RPMI7951 (cell line): ENCODE data around the gene PSME3. TPM values are rescaled to one million over a fixed set of nuclear protein-coding genes. Genes with fewer than 3 reads are reported as not detected.
"Not testable (repeated sequence)": the region's sequence is repeated elsewhere in the genome, so short reads cannot be mapped to it uniquely, and the experiment has no call there.

Experiments used
- DNase-seq: peaks from one replicate; pipeline ENCODE4 v3.0.0-alpha.2; 2012; ENCODE audit warnings: low read depth
- total RNA-seq: library from RNA; depleted of rRNA; stranded (reverse); fragments of >200 nt; shearing (Covaris generic); gene quantifications from 2 replicates; pipeline ENCODE4 v1.2.3, GENCODE V29; 2014

Gene PSME3
- total RNA-seq, 1 experiment from 2014 or later = 96.1 TPM

DNA sequence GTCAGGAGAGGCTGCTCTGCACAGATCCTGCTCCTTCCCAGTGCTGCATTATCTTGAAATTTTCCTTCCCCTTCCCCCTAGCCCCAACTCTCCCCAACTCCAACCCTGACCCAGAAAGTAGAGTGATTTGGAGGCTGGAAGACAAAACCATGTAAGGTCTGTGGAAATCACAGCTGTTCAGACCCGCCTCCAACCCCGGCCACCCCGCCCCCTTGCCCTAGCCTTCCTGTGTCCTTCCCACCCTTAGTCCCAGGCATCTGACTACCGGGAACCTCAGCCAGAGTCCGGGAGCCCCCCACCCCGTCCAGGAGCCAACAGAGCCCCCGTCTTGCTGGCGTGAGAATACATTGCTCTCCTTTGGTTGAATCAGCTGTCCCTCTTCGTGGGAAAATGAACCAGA is 17.8 kb downstream of the PSME3 start, which contains the start of gene AOC3:
AOC3 (plus strand) TSS at position 246 of the 400 bp plus-strand sequence; CDS start at position 391, 145 bp downstream.
- DNase-seq = no peak

DNA sequence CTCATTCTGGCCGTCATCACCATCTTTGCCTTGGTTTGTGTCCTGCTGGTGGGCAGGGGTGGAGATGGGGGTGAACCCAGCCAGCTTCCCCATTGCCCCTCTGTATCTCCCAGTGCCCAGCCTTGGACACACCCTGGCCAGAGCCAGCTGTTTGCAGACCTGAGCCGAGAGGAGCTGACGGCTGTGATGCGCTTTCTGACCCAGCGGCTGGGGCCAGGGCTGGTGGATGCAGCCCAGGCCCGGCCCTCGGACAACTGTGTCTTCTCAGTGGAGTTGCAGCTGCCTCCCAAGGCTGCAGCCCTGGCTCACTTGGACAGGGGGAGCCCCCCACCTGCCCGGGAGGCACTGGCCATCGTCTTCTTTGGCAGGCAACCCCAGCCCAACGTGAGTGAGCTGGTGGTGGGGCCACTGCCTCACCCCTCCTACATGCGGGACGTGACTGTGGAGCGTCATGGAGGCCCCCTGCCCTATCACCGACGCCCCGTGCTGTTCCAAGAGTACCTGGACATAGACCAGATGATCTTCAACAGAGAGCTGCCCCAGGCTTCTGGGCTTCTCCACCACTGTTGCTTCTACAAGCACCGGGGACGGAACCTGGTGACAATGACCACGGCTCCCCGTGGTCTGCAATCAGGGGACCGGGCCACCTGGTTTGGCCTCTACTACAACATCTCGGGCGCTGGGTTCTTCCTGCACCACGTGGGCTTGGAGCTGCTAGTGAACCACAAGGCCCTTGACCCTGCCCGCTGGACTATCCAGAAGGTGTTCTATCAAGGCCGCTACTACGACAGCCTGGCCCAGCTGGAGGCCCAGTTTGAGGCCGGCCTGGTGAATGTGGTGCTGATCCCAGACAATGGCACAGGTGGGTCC is 18.4 kb downstream of the PSME3 start:
- not testable (repeated sequence) for DNase-seq

DNA sequence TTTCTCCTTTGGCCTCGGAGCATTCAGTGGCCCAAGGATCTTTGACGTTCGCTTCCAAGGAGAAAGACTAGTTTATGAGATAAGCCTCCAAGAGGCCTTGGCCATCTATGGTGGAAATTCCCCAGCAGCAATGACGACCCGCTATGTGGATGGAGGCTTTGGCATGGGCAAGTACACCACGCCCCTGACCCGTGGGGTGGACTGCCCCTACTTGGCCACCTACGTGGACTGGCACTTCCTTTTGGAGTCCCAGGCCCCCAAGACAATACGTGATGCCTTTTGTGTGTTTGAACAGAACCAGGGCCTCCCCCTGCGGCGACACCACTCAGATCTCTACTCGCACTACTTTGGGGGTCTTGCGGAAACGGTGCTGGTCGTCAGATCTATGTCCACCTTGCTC is 19.2 kb downstream of the PSME3 start:
- no peak for DNase-seq

DNA sequence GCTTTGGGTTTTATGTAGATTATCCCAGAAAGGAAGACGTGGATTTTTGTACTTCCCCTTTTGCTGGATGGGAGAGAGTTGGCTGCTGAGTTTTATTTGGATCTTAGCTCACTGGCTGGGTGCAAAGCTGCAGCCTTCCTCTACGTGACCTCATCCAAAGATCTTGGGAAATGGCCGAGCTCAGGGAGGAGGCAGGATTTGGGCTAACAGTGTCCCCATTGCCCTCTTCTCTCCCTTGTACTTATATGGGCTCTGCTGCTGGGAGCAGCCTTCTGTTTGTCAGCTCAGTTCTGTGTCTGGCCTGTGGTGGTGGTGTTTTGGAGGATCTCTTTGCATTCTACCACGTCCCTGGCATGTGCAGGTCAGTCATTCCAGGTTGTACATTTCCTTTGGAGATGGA is 19.8 kb downstream of the PSME3 start:
- no peak for DNase-seq

DNA sequence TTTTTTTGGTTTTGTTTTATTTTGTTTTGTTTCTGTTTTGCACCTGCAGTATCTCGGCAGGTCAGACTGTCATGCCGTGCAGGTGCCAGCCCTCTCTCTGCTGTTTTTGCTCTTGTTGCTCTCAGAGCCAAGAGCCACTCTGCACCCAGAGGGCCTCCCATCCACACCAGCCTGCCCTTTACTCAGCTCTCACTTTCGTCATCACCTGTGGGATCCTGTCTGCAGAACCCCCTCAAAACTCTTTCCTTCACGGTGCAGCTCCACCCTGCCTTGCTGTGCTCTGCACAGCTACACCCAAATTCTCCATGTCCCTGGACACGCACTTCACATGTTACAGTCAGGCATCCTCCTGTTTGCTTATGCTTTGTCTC is 20.4 kb downstream of the PSME3 start:
- no peak for DNase-seq

DNA sequence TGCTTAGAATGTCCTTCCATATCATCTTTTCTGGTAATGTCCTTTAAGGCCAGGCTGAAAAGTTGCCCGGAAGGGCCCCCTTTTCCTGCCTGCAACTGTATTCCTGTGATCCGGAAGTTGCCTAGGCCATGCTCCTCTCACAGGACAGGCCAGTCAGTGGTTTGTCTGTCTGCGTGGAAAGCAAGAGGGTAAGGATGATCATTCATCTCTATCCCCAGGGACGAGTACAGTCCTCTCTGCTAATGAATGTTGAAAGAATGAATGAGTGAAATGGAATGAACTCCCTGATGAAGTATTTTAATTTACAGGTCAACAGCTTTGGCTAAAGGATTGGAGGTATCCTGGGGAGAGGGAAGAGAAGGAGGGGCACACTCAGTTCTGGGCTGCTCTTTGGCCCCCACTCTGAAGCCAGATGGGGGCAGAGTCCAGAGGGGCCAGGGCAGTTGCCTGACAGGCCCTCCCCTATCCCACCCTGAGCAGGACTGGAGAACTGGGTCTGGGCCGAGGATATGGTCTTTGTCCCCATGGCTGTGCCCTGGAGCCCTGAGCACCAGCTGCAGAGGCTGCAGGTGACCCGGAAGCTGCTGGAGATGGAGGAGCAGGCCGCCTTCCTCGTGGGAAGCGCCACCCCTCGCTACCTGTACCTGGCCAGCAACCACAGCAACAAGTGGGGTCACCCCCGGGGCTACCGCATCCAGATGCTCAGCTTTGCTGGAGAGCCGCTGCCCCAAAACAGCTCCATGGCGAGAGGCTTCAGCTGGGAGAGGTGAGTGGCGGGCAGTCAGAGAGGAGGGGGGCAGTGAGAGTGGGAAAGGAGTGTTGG is 21.0 kb downstream of the PSME3 start:
- DNase-seq = no peak

DNA sequence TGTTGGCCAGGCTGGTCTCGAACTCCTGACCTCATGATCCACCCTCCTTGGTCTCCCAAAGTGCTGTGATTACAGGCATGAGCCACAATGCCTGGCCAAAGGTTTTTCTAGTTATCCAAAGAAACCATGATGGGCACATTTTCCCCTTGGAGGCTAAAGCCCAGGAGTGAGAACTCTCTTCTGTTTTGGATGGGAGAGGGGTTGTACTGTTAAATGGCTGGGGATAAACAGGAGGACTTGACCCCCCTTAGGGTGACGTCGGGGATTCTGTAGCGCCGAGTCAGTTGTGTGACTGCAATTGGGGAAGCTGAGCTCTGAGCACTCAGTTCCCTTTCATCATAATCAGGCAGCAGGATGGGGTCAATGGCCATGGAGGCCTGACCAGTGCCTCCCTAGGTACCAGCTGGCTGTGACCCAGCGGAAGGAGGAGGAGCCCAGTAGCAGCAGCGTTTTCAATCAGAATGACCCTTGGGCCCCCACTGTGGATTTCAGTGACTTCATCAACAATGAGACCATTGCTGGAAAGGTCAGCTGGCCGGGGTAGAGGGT is 21.9 kb downstream of the PSME3 start:
- DNase-seq = no peak

DNA sequence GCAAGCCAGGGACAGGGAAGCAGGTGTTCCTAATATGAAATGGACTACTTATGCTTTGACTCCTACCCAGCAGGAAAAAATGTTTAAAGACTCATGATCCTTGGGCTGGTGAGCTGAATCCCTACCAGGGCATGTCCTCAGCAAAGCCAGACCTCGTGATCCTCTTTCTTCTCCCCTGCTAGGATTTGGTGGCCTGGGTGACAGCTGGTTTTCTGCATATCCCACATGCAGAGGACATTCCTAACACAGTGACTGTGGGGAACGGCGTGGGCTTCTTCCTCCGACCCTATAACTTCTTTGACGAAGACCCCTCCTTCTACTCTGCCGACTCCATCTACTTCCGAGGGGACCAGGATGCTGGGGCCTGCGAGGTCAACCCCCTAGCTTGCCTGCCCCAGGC is 22.9 kb downstream of the PSME3 start:
- not testable (repeated sequence) for DNase-seq

DNA sequence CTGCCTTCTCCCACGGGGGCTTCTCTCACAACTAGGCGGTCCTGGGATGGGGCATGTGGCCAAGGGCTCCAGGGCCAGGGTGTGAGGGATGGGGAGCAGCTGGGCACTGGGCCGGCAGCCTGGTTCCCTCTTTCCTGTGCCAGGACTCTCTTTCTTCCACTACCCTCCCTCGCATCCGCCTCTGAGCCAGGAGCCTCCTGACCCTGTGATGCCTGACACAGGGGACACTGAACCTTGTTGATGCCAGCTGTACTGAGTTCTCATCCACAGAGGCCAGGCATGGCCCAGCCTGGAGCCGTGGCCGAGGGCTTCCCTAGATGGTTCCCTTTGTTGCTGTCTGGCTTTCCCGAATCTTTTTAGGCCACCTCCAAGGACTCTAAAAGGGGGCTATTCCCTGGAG is 23.3 kb downstream of the PSME3 start:
- not testable (repeated sequence) for DNase-seq

DNA sequence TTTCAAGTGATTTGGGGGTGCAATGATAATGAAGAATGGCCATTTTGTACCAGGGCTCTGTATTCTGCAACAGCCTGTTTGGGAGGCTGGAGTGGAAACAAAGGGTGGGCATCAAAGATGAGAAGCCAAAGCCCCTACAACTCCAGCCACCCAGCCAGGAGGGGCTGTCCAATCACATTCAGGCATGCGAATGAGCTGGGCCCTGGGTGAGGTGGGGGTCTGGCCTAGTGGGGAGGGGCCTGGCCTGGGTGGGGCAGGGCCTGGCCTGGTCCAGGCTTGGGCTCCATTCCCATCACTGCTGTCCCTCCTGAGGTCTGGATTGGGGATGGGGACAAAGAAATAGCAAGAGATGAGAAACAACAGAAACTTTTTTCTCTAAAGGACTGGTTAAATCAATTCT is 24.2 kb downstream of the PSME3 start:
- no peak for DNase-seq

DNA sequence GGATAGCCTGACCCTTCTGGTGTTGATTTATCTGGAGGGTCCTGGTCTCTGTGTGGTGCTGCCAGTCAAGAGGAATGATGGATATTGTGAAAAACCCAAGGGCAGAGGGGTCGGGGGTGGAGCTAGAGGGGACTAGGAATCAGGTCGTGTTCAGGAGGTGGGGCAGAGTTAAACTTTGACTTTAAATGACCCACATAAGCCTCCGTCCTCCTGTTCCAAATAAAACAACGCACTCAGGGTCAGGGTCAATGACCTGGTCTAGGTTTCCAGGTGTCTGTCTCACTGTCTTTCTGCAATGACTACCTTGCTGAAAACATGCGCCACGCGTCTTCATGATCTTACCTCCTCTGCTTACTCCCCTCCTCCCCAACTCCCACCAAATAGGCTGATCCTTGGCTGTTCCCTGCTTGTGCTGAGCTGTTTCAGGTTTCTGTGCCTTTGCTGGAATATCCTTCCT is 32.5 kb downstream of the PSME3 start:
- no peak for DNase-seq

DNA sequence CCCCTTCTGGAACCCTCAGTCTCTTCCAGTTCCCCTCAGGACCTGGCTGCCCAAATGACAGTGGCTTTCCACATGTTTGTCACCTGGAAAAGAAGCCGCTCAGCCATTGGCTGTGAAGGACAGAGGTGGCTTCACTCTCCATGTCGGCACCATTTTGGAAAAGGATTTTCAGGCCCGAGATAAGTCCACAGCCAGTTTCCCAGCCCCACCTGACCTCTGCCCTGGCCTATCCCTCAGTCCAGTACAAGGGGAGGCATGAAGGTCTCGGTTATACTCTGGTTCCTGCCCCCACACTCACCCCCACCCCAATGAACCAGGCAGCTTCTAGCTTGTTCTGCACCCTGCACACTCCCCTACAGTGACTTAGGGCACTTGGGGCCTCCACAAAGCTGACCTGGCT is 33.0 kb downstream of the PSME3 start:
- no peak for DNase-seq

DNA sequence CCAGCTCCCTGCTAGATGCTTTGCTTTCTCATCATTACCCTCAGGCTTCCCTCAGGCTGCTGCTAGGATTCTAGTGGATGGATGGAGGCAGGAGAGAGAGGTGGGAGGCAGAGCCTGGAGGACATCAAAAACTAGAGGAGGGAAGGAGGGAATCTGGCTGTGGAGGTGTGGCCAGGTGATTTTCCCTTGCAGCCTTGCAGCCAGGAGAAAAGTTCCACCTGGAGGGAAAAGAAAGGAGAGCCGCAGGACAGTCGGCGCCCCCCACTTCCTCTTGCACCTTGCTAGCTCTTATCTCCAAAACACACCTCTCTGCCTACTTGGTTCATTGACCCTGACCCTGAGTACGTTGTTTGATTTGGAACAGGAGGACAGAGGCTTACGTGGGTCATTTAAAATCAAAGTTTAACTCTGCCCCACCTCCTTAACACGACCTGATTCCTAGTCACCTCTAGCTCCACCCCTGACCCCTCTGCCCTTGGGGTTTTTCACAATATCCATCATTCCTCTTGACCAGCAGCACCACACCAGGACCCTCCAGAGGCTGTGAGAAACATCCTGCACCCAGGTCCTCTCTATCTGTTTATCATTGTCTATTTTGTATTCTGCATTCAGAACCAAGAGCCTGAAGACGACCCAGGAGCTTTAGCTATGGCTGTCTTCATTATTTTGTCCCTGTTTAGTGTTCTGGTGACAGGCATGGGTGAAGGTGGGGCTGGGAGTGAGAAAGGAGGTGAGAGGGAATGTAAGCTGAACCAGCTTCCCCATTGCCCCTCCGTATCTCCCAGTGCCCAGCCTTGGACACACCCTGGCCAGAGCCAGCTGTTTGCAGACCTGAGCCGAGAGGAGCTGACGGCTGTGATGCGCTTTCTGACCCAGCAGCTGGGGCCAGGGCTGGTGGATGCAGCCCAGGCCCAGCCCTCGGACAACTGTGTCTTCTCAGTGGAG is 33.7 kb downstream of the PSME3 start:
- no peak for DNase-seq

DNA sequence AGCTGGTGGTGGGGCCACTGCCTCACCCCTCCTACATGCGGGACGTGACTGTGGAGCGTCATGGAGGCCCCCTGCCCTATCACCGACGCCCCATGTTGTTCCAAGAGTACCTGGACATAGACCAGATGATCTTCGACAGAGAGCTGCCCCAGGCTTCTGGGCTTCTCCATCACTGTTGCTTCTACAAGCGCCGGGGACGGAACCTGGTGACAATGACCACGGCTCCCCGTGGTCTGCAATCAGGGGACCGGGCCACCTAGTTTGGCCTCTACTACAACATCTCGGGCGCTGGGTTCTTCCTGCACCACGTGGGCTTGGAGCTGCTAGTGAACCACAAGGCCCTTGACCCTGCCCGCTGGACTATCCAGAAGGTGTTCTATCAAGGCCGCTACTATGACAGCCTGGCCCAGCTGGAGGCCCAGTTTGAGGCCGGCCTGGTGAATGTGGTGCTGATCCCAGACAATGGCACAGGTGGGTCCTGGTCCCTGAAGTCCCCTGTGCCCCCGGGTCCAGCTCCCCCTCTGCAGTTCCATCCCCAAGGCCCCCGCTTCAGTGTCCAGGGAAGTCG is 34.6 kb downstream of the PSME3 start:
- DNase-seq = not testable (repeated sequence)

DNA sequence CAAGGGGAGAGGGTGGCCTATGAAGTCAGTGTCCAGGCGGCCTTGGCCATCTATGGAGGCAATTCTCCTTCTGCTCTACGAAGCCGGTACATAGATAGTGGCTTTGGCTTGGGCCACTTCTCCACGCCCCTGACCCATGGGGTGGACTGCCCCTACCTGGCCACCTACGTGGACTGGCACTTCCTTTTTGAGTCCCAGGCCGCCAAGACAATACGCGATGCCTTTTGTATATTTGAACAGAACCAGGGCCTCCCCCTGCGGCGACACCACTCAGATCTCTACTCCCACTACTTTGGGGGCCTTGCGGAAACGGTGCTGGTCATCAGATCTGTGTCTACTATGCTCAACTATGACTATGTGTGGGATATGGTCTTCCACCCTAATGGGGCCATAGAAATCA is 35.1 kb downstream of the PSME3 start:
- no peak for DNase-seq

DNA sequence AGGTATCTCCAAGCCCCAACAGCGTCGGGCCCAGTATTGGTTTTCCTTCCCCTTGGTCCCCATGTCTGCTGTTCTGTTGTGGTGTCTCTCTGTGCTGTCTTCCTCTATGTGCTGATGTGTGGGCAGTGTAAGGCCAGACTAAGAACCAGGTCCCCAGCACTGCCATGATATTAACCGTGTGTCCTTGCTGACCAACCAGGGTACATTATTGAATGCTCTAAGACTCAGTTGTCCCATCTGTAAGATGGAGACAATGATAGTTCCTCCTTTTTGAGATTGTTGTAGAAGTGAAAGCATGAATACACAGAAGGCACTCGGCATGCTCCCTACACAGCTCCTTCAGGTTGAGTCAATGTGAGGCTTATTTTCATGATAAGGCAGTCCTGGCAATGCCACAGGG is 38.5 kb downstream of the PSME3 start:
- DNase-seq = no peak

DNA sequence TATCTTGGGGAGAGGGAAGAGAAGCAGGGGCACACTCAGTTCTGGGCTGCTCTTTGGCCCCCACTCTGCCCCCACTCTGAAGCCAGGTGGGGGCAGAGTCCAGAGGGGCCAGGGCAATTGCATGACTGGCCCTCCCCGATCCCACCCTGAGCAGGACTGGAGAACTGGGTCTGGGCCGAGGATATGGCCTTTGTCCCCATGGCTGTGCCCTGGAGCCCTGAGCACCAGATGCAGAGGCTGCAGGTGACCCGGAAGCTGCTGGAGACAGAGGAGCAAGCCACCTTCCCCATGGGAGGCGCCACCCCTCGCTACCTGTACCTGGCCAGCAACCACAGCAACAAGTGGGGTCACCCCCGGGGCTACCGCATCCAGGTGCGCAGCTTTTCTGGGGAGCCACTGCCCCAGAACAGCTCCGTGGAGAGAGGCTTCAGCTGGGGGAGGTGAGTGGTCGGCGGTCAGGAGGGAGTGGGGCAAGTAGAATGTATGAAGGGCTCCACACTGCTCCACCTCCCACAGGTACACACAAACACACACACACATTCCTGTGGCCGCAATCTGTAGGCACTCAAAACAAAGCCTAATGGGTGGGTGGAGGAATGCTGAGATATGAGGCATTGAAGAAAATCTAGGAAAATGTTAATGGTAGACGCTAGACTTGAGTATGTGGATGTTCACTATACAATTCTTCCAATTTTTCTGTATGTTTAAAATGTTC is 39.2 kb downstream of the PSME3 start:
- DNase-seq = no peak

DNA sequence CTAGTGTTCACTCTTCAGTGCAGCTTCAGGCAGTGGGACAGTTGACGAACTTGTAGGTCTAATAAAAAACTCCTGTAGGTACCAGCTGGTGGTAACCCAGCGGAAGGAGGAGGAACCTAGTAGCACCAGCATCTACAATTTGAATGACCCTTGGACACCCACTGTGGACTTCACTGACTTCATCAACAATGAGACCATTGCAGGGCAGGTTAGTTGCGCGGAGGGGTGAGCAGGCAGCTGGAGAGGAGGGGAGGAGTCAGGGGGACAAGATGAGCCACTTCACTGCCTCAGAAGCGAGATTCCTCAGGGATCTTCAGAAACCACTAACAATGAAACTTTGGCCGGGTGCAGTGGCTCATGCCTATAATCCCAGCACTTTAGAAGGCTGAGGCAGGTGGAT is 40.1 kb downstream of the PSME3 start:
- DNase-seq = no peak

DNA sequence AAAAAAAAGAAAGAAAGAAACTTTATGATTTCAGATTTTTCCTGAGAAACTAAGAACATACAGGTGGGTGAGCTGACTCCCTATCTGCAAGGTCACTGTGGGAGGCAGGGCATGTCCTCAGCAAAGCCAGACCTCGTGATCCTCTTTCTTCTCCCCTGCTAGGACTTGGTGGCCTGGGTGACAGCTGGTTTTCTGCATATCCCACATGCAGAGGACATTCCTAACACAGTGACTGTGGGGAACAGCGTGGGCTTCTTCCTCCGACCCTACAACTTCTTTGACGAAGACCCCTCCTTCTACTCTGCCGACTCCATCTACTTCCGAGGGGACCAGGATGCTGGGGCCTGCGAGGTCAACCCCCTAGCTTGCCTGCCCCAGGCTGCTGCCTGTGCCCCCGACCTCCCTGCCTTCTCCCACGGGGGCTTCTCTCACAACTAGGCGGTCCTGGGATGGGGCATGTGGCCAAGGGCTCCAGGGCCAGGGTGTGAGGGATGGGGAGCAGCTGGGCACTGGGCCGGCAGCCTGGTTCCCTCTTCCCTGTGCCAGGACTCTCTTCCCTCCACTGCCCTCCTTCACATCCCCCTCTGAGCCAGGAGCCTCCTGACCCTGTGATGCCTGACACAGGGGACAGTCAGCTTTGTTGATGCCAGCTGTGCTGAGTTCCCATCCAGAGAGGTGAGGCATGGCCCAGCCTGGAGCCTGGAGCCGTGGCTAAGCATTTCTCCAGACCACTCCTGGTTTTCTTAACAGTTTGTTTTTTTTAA is 40.9 kb downstream of the PSME3 start:
- DNase-seq = not testable (repeated sequence)

DNA sequence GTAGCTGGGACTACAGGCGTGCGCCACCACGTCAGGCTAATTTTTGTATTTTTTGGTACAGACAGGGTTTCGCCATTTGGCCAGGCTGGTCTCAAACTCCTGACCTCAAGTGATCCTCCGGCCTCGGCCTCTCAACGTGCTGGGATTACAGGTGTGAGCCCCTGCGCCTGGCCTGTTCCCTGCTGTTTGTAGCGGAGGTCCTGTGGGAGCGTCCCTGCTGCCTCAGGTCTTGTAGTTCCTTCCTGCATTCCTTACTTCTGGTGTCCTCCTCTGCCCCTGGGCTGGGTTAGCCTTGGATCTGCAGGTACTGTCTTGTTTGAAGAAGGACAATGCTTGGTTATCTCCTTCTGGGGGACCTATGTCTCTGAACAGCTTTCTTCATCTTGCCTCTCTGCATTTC is 43.8 kb downstream of the PSME3 start:
- no peak for DNase-seq
